Peyer's patch (tissue), 4 donors: Measurements from ENCODE around the gene ALMS1. TPM values are rescaled to one million over a fixed set of nuclear protein-coding genes. Genes with fewer than 3 reads are reported as not detected.
A peak's percentile ranks its signal among the peaks of the same experiment; 100 is the strongest.

Source experiments
- DNase-seq, 3 donors: peaks; one replicate each; pipeline ENCODE4 v3.0.0-alpha.2; 2017 to 2019
- H3K27ac ChIP-seq, 4 donors: fragments of 200-600 bp; sonication (generic); one replicate each; pipeline ENCODE4 v1.5.1; 2016 to 2019
- H3K27me3 ChIP-seq, 2 donors: fragments of 200-600 bp; sonication (generic); one replicate each; pipeline ENCODE4 v1.5.1; 2019
- H3K36me3 ChIP-seq, 3 donors: fragments of 200-600 bp; sonication (generic); one replicate each; pipeline ENCODE4 v1.5.1; 2016 to 2019
- H3K4me1 ChIP-seq, 4 donors: fragments of 200-600 bp; sonication (generic); one replicate each; pipeline ENCODE4 v1.5.1; 2016 to 2019
- H3K4me3 ChIP-seq, 4 donors: fragments of 200-600 bp; sonication (generic); 1 replicate in 3 of 4; 2 replicates in 1 of 4; pipeline ENCODE4 v1.5.1; 2016 to 2019; ENCODE audit warnings: mild to moderate bottlenecking in 1 of 4
- H3K9me3 ChIP-seq, 4 donors: fragments of 200-600 bp; sonication (generic); one replicate each; pipeline ENCODE4 v1.5.1; 2016 to 2019; ENCODE audit warnings: mild to moderate bottlenecking in 1 of 4
- POLR2A ChIP-seq, 2 donors: fragments of 450-650 bp; IDR thresholded peaks; one replicate each; pipeline ENCODE4 v1.5.1; 2017; ENCODE audit warnings: antibody characterized with exemption in 2 of 2, mild to moderate bottlenecking in 2 of 2, moderate library complexity in 2 of 2
- total RNA-seq, 4 donors: library from RNA; depleted of rRNA; stranded (reverse); fragments of >200 nt; gene quantifications; one replicate each; pipeline ENCODE4 v1.1.0, GENCODE V29; 2016
- TF ChIP-seq, protein P1 (sequence below), 6 experiments: fragments of 450-650 bp in 4 of 6; fragments of 200-600 bp in 2 of 6; sonication (generic) in 1 of 6; IDR thresholded peaks; one replicate each; pipeline ENCODE4 v1.5.1; 2017 to 2019; ENCODE audit warnings: antibody characterized with exemption in 6 of 6, mild to moderate bottlenecking in 3 of 6, moderate library complexity in 1 of 6

ALMS1 gene
- total RNA-seq, 4 donors from 2014 or later: 22.9 to 98.2 (median 44.9) TPM

DNA sequence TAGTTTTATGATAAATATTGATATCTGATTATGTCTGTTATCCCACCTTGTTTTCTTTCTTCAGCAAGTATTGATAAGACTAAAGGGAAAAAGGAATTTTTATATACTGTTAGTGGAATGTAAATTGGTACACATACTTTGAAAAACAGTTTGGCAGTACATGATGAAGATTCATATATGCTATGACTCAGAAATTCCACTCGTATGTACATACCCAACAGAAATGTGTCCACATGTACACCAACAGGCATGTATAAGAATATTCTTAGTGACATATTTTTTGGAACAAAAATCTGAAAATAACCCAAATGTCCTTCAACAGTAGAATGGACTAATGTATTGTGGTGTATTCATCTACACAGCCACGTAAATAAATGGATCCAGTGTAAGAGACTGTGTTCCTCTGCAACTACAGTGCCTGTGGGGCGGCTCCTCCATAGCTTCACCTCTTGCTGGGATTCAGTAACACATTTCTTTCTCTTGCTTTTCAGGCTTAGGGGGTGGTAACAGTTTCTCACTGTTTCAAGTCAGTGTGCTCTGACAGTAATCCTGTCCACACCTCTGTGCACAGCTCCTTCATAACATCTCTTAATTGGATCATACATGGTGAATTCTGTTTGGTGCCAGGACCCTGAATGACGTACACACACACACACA, 35.5 kb upstream of the ALMS1 start:
- no peaks in the 10 kb centered on the region for H3K36me3 ChIP-seq
- no peak overlapping the region for H3K4me3 ChIP-seq
- H3K9me3 ChIP-seq: no peaks in the 10 kb centered on the region
- no peaks in the 10 kb centered on the region for H3K4me1 ChIP-seq
- no peak for DNase-seq
- TF ChIP-seq, protein P1, sequence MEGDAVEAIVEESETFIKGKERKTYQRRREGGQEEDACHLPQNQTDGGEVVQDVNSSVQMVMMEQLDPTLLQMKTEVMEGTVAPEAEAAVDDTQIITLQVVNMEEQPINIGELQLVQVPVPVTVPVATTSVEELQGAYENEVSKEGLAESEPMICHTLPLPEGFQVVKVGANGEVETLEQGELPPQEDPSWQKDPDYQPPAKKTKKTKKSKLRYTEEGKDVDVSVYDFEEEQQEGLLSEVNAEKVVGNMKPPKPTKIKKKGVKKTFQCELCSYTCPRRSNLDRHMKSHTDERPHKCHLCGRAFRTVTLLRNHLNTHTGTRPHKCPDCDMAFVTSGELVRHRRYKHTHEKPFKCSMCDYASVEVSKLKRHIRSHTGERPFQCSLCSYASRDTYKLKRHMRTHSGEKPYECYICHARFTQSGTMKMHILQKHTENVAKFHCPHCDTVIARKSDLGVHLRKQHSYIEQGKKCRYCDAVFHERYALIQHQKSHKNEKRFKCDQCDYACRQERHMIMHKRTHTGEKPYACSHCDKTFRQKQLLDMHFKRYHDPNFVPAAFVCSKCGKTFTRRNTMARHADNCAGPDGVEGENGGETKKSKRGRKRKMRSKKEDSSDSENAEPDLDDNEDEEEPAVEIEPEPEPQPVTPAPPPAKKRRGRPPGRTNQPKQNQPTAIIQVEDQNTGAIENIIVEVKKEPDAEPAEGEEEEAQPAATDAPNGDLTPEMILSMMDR (IDR thresholded peaks at IDR 0.05): no peak
- no peak for TF ChIP-seq POLR2A (IDR thresholded peaks at IDR 0.05)
- no peaks in the 10 kb centered on the region for H3K27me3 ChIP-seq
- no peak overlapping the region for H3K27ac ChIP-seq

DNA sequence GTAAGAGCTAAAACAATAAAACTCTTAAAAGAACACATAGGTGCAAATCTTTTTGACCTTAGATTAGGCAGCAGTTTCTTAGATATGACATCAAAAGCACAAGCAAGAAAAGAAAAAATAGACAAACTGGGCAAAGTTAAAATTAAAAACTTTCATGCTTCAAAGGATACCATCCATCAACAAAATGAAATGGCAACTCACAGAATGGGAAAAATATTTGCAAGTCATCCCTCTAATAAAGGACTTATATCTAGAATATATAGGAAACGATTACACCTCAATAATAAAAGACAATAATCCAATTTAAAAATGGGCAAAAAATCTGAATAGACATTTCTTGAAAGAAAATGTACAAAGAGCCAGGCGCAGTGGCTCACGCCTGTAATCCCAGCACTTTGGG, 29.5 kb upstream of the ALMS1 start:
- Histone ChIP-seq H3K4me1 (no peaks in the 10 kb centered on the region), H3K27ac (no peak overlapping the region), H3K36me3 (no peaks in the 10 kb centered on the region), H3K27me3 (no peaks in the 10 kb centered on the region), H3K9me3 (no peaks in the 10 kb centered on the region), H3K4me3 (no peak overlapping the region)
- TF ChIP-seq, protein P1 (IDR thresholded peaks at IDR 0.05): no peak
- no peak for TF ChIP-seq POLR2A (IDR thresholded peaks at IDR 0.05)
- DNase-seq: no peak

DNA sequence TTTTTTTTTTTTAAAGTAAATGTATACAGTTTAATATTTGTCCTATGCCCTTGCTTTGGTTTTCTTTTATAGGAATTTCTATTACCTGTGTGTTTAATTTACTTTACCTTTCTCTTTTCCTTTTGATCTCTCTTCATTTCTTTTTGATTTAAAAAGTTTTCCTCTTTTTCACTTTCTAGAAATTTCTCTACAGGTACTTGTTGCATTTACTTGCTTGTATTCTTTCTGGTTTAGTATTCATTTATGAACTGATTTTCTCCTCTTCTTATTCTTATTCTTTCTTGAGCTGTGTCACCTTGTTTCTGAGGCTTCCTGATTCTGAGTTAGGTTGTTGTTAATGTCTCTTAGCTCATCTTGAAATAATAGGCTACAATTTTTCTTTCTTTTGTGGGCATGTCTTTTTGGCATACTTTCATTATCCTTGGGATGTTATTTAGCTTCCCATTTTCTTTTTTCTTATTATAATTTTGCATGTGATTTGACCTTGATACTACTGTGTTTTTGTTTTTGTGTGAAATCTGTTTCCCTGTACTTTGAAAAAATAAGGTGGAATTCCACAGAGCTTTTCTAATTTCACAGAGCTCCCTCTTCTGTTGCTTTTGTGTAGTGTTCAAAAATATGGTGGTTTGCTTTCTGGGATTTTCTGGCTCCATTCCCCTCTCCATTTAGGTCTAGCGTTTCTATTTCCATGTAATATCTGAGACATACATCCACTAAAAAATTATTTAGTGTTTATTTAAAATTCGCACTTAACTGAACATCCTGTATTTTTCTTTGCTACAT, 25.5 kb upstream of the ALMS1 start:
- no peak for DNase-seq
- TF ChIP-seq POLR2A (IDR thresholded peaks at IDR 0.05): no peak
- TF ChIP-seq, protein P1 (IDR thresholded peaks at IDR 0.05): peak in 1 of 6 experiments; percentile 10
- no peaks in the 10 kb centered on the region for H3K4me1 ChIP-seq

DNA sequence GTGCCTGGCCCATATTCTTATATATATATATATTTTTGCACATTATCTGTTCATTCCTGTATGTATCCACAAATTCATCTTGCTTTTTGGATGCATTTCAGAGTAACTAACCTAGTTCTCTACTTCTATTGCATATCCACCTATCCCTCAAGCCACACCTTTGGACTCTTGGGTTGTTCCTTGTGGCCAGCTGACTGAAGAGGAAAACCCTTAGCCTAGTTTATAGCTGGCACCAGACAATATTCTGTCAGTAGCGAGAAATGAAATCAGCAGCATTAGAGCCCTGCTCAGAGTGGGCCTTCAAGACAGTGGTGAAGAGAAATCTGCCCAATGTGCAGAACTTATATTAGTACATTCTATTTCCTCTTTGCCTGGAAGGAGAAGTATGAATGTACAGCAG, 19.6 kb upstream of the ALMS1 start:
- Histone ChIP-seq H3K4me1 (no peaks in the 10 kb centered on the region), H3K27me3 (no peaks in the 10 kb centered on the region), H3K27ac (no peak overlapping the region), H3K36me3 (no peaks in the 10 kb centered on the region), H3K9me3 (no peaks in the 10 kb centered on the region), H3K4me3 (no peak overlapping the region)
- TF ChIP-seq, protein P1 (IDR thresholded peaks at IDR 0.05): no peak
- TF ChIP-seq POLR2A (IDR thresholded peaks at IDR 0.05): no peak
- DNase-seq: no peak

More for the DNA sequence above, 25.5 kb upstream of the ALMS1 start:
- no peaks in the 10 kb centered on the region for H3K36me3 ChIP-seq
- H3K27me3 ChIP-seq: no peaks in the 10 kb centered on the region
- no peak overlapping the region for H3K4me3 ChIP-seq
- no peak overlapping the region for H3K27ac ChIP-seq
- no peaks in the 10 kb centered on the region for H3K9me3 ChIP-seq

DNA sequence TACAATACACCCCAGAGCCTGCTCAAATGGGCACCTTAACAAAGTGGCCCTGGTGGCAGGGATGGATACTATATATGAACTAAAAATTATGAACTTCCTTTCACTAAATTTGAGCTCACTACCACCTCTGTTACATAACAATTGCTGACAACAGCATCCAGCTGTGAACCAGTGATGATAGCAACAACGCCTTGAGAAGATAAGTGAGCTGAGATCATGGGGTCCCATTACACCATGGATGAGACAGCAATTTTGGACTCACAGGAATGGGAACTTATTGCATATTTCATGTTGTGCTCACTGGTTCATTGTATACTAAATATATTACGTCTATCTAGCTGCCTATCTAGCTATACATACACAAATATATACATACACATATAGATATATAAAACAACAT, 16.9 kb upstream of the ALMS1 start:
- H3K4me1 ChIP-seq: no peaks in the 10 kb centered on the region
- no peak overlapping the region for H3K4me3 ChIP-seq
- DNase-seq: no peak
- no peaks in the 10 kb centered on the region for H3K9me3 ChIP-seq
- H3K36me3 ChIP-seq: no peaks in the 10 kb centered on the region
- H3K27me3 ChIP-seq: no peaks in the 10 kb centered on the region
- no peak for TF ChIP-seq POLR2A (IDR thresholded peaks at IDR 0.05)
- TF ChIP-seq, protein P1 (IDR thresholded peaks at IDR 0.05): no peak
- H3K27ac ChIP-seq: no peak overlapping the region
